GM23248 (cell line): ENCODE results near the gene GPHN. TPM values are rescaled to one million over a fixed set of nuclear protein-coding genes. Genes with fewer than 3 reads are reported as not detected.

Source experiments
- DNase-seq: peaks from one replicate; pipeline ENCODE4 v3.0.0-alpha.2; 2015
- H2AFZ ChIP-seq: fragments of 200-600 bp; sonication (generic); 2 replicates; pipeline ENCODE4 v1.6.1; 2016; ENCODE audit warnings: antibody characterized with exemption
- H3F3A ChIP-seq: fragments of 200-600 bp; sonication (generic); 2 replicates; pipeline ENCODE4 v1.6.1; 2016; ENCODE audit warnings: mild to moderate bottlenecking, antibody characterized with exemption, mixed run types; ENCODE audit not compliant: insufficient read depth
- H3K27ac ChIP-seq: fragments of 200-600 bp; sonication (generic); 2 replicates; pipeline ENCODE4 v1.5.1; 2016; ENCODE audit warnings: mild to moderate bottlenecking
- H3K27me3 ChIP-seq: fragments of 200-600 bp; sonication (generic); replicated peaks from 2 replicates; pipeline ENCODE4 v1.6.1; 2016; ENCODE audit warnings: mild to moderate bottlenecking; ENCODE audit not compliant: insufficient read depth
- H3K36me3 ChIP-seq: fragments of 200-600 bp; sonication (generic); 2 replicates; pipeline ENCODE4 v1.6.1; 2016; ENCODE audit warnings: low read depth, mild to moderate bottlenecking
- H3K4me1 ChIP-seq: fragments of 200-600 bp; sonication (generic); 2 replicates; pipeline ENCODE4 v1.6.1; 2016; ENCODE audit warnings: mild to moderate bottlenecking; ENCODE audit not compliant: insufficient read depth
- H3K4me2 ChIP-seq: fragments of 200-600 bp; sonication (generic); one replicate; pipeline ENCODE4 v1.6.1; 2016; ENCODE audit warnings: mild to moderate bottlenecking; ENCODE audit not compliant: unreplicated experiment
- H3K4me3 ChIP-seq: fragments of 200-600 bp; sonication (generic); 2 replicates; pipeline ENCODE4 v1.5.1; 2016; ENCODE audit warnings: mild to moderate bottlenecking
- H3K79me2 ChIP-seq: fragments of 200-600 bp; sonication (generic); 2 replicates; pipeline ENCODE4 v1.6.1; 2016; ENCODE audit warnings: mild to moderate bottlenecking; ENCODE audit not compliant: insufficient read depth
- H3K9ac ChIP-seq: fragments of 200-600 bp; sonication (generic); 2 replicates; pipeline ENCODE4 v1.6.1; 2016; ENCODE audit warnings: mild to moderate bottlenecking
- H3K9me2 ChIP-seq: fragments of 200-600 bp; sonication (generic); 2 replicates; pipeline ENCODE4 v1.6.1; 2016; ENCODE audit warnings: mixed run types, mild to moderate bottlenecking, moderate library complexity; ENCODE audit not compliant: insufficient read depth
- H3K9me3 ChIP-seq: fragments of 200-600 bp; sonication (generic); one replicate; pipeline ENCODE4 v1.6.1; 2017; ENCODE audit warnings: low read depth
- H4K20me1 ChIP-seq: fragments of 200-600 bp; sonication (generic); 2 replicates; pipeline ENCODE4 v1.6.0; 2016; ENCODE audit not compliant: insufficient read depth
- EZH2 ChIP-seq: fragments of 200-600 bp; sonication (generic); IDR thresholded peaks from 2 replicates; pipeline ENCODE4 v1.6.1; 2018; ENCODE audit warnings: antibody characterized with exemption, mild to moderate bottlenecking; ENCODE audit not compliant: insufficient read depth, poor library complexity, severe bottlenecking
- EZH2phosphoT487 ChIP-seq: fragments of 200-600 bp; sonication (generic); IDR thresholded peaks from 2 replicates; pipeline ENCODE4 v1.6.1; 2018; ENCODE audit warnings: antibody characterized with exemption, moderate library complexity, mild to moderate bottlenecking, low read depth; ENCODE audit not compliant: insufficient read depth
- WGBS, 2 experiments: methylation state at CpG; one replicate each; pipeline ENCODE4 v1.1.6; 2015 to 2017; ENCODE audit warnings: low lambda C conversion rate in 2 of 2, low coverage in 1 of 2; ENCODE audit errors: missing lambda C conversion rate in 2 of 2; 5-methylcytosine and 5-hydroxymethylcytosine counted together
- in situ Hi-C: fragments of 300-500 bp; cut with MboI; formaldehyde crosslinking; loops from 2 replicates; pipeline ENCODE4 v1.15.0; 2020
- polyA plus RNA-seq: library from polyadenylated mRNA; unstranded; fragments of >200 nt; fragmentation: Nextera tagmentation; extraction: Ambion mirVana; gene quantifications from 2 replicates; pipeline ENCODE4 v1.2.1, GENCODE V29; 2016
- total RNA-seq: library from RNA; depleted of rRNA; stranded (reverse); fragments of >200 nt; shearing (Covaris generic); gene quantifications from 2 replicates; pipeline ENCODE4 v1.2.3, GENCODE V29; 2014

GPHN gene
- total and polyA plus RNA-seq, 2 experiments from 2014 or later = 7.6 to 9.3 TPM

GRCh38 chr14:66471584-66471983, 36.4 kb upstream of the GPHN start:
- Histone ChIP-seq H3K9me2 (no peaks in the 10 kb centered on the region), H2AFZ (no peak overlapping the region), H3K4me2 (no peak overlapping the region), H3K9ac (no peak overlapping the region), H3K4me3 (no peak overlapping the region), H3K9me3 (peaks cover 3% of the 10 kb centered on the region), H3K79me2 (no peaks in the 10 kb centered on the region), H3K36me3 (no peaks in the 10 kb centered on the region), H3K4me1 (no peaks in the 10 kb centered on the region), H3K27me3 (no peaks in the 10 kb centered on the region), H4K20me1 (no peaks in the 10 kb centered on the region), H3F3A (no peaks in the 10 kb centered on the region), H3K27ac (no peak overlapping the region)
- in situ Hi-C loops = no loop called here
- DNase-seq = no peak
- WGBS, 2 experiments = 44 to 51% methylated on average over 4 of the region's 4 CpGs
- no peak for TF ChIP-seq EZH2phosphoT487
- no peak for TF ChIP-seq EZH2

- DNase-seq = no peak
- peaks cover 3% of the 10 kb centered on the region for H3K9me3 ChIP-seq
- H3K4me1 ChIP-seq = no peaks in the 10 kb centered on the region
- H3K79me2 ChIP-seq = no peaks in the 10 kb centered on the region
- H4K20me1 ChIP-seq = no peaks in the 10 kb centered on the region
- H2AFZ ChIP-seq = no peak overlapping the region
- H3K4me2 ChIP-seq = no peak overlapping the region
- no peaks in the 10 kb centered on the region for H3F3A ChIP-seq
- H3K9ac ChIP-seq = no peak overlapping the region
- in situ Hi-C loops = no loop called here
- no peaks in the 10 kb centered on the region for H3K27me3 ChIP-seq
- H3K9me2 ChIP-seq = no peaks in the 10 kb centered on the region
- no peak overlapping the region for H3K27ac ChIP-seq
- H3K36me3 ChIP-seq = no peaks in the 10 kb centered on the region
- no peak for TF ChIP-seq EZH2phosphoT487
- no peak overlapping the region for H3K4me3 ChIP-seq
These were observed 35.7 kb upstream of the GPHN start for GRCh38 chr14:66472251-66472650.

- H3K36me3 ChIP-seq = no peaks in the 10 kb centered on the region
- no peaks in the 10 kb centered on the region for H3K79me2 ChIP-seq
- H3F3A ChIP-seq = no peaks in the 10 kb centered on the region
- H3K4me3 ChIP-seq = no peak overlapping the region
- H3K9me2 ChIP-seq = no peaks in the 10 kb centered on the region
- no peak overlapping the region for H3K4me2 ChIP-seq
- no peaks in the 10 kb centered on the region for H3K27me3 ChIP-seq
- no peaks in the 10 kb centered on the region for H4K20me1 ChIP-seq
- peaks cover 3% of the 10 kb centered on the region for H3K9me3 ChIP-seq
- WGBS, 2 experiments = 15 to 22% methylated on average over 2 of the region's 2 CpGs
- no peak for DNase-seq
- H2AFZ ChIP-seq = no peak overlapping the region
- H3K4me1 ChIP-seq = no peaks in the 10 kb centered on the region
- in situ Hi-C loops = no loop called here
- no peak for TF ChIP-seq EZH2phosphoT487
- TF ChIP-seq EZH2 = no peak
- H3K9ac ChIP-seq = no peak overlapping the region
- H3K27ac ChIP-seq = no peak overlapping the region
These were observed 34.7 kb upstream of the GPHN start for GRCh38 chr14:66473223-66473622.

- TF ChIP-seq EZH2phosphoT487 (no peak), EZH2 (no peak)
- Histone ChIP-seq H3K9me2 (no peaks in the 10 kb centered on the region), H2AFZ (no peak overlapping the region), H3K9me3 (no peaks in the 10 kb centered on the region), H3K4me1 (no peaks in the 10 kb centered on the region), H3K79me2 (no peaks in the 10 kb centered on the region), H3K9ac (no peak overlapping the region), H3K27me3 (no peaks in the 10 kb centered on the region), H4K20me1 (no peaks in the 10 kb centered on the region), H3K36me3 (no peaks in the 10 kb centered on the region), H3K4me2 (no peak overlapping the region), H3K27ac (no peak overlapping the region), H3F3A (no peaks in the 10 kb centered on the region), H3K4me3 (no peak overlapping the region)
- peak; percentile 53 for DNase-seq
- WGBS, 2 experiments = 0 to 4% methylated on average over 1 of the region's 1 CpG
- in situ Hi-C loops = no loop called here
These were observed 31.0 kb upstream of the GPHN start for GRCh38 chr14:66476964-66477363.

- Histone ChIP-seq H3K4me2 (no peak overlapping the region), H2AFZ (no peak overlapping the region), H4K20me1 (no peaks in the 10 kb centered on the region), H3F3A (no peaks in the 10 kb centered on the region), H3K9ac (no peak overlapping the region), H3K79me2 (no peaks in the 10 kb centered on the region), H3K4me1 (no peaks in the 10 kb centered on the region), H3K4me3 (no peak overlapping the region), H3K9me3 (no peaks in the 10 kb centered on the region), H3K27me3 (no peaks in the 10 kb centered on the region), H3K36me3 (no peaks in the 10 kb centered on the region), H3K9me2 (no peaks in the 10 kb centered on the region), H3K27ac (no peak overlapping the region)
- in situ Hi-C loops = no loop called here
- TF ChIP-seq EZH2phosphoT487 = no peak
- DNase-seq = no peak
These were observed 30.4 kb upstream of the GPHN start for GRCh38 chr14:66477567-66477966.
